ENCODE data around the gene GAL3ST3.
"Not testable (repeated sequence)": the region's sequence is repeated elsewhere in the genome, so short reads cannot be mapped to it uniquely, and the experiment has no call there.

GAL3ST3 gene

GRCh38 chr11:66013762-66014100 lies 35.2 kb downstream of the GAL3ST3 start:
- TF ChIP-seq CTCF (IDR thresholded peaks at IDR 0.05; ENCODE audit: control insufficient read depth, extremely low read depth, insufficient read depth), result no peak
- H3K4me3 ChIP-seq (ENCODE audit: low read depth, low read length), result no peak overlapping the region
- DNase-seq (ENCODE audit: low read depth), result no peak

- no peak for DNase-seq (ENCODE audit: low read depth)
Measured at GRCh38 chr11:66012946-66013761, 35.8 kb downstream of the GAL3ST3 start.

GRCh38 chr11:66012371-66012945 lies 36.5 kb downstream of the GAL3ST3 start:
- no peak for TF ChIP-seq CTCF (IDR thresholded peaks at IDR 0.05; ENCODE audit: control insufficient read depth, extremely low read depth, insufficient read depth)
- H3K4me3 ChIP-seq (ENCODE audit: low read depth, low read length), result no peak overlapping the region
- no peak for DNase-seq (ENCODE audit: low read depth)

More at GRCh38 chr11:66012946-66013761, 35.8 kb downstream of the GAL3ST3 start:
- no peak overlapping the region for H3K4me3 ChIP-seq (ENCODE audit: low read depth, low read length)
- TF ChIP-seq CTCF (IDR thresholded peaks at IDR 0.05; ENCODE audit: control insufficient read depth, extremely low read depth, insufficient read depth), result no peak

GRCh38 chr11:66011785-66012303 lies 37.1 kb downstream of the GAL3ST3 start, which contains the start of gene CST6:
TSS of gene CST6 (plus strand) at chr11:66012008. CDS start at chr11:66012045, 37 bp downstream.
- no peak within 1 kb of the TSS for H3K4me3 ChIP-seq (ENCODE audit: low read depth, low read length)
- no peak for TF ChIP-seq CTCF (IDR thresholded peaks at IDR 0.05; ENCODE audit: control insufficient read depth, extremely low read depth, insufficient read depth)
- DNase-seq (ENCODE audit: low read depth), result no peak

GRCh38 chr11:66011239-66011784 lies 37.6 kb downstream of the GAL3ST3 start:
- DNase-seq (ENCODE audit: low read depth), result no peak
- no peak overlapping the region for H3K4me3 ChIP-seq (ENCODE audit: low read depth, low read length)
- no peak for TF ChIP-seq CTCF (IDR thresholded peaks at IDR 0.05; ENCODE audit: control insufficient read depth, extremely low read depth, insufficient read depth)

GRCh38 chr11:66010036-66010435 lies 38.9 kb downstream of the GAL3ST3 start:
- not testable (repeated sequence) for DNase-seq (ENCODE audit: low read depth); H3K4me3 ChIP-seq (ENCODE audit: low read depth, low read length)

- no peak overlapping the region for H3K4me3 ChIP-seq (ENCODE audit: low read depth, low read length)
- no peak for TF ChIP-seq CTCF (IDR thresholded peaks at IDR 0.05; ENCODE audit: control insufficient read depth, extremely low read depth, insufficient read depth)
- DNase-seq (ENCODE audit: low read depth), result no peak
Measured at GRCh38 chr11:66008468-66009101, 40.4 kb downstream of the GAL3ST3 start.
